ENCODE results near the gene KIF3B.

KIF3B gene

DNA sequence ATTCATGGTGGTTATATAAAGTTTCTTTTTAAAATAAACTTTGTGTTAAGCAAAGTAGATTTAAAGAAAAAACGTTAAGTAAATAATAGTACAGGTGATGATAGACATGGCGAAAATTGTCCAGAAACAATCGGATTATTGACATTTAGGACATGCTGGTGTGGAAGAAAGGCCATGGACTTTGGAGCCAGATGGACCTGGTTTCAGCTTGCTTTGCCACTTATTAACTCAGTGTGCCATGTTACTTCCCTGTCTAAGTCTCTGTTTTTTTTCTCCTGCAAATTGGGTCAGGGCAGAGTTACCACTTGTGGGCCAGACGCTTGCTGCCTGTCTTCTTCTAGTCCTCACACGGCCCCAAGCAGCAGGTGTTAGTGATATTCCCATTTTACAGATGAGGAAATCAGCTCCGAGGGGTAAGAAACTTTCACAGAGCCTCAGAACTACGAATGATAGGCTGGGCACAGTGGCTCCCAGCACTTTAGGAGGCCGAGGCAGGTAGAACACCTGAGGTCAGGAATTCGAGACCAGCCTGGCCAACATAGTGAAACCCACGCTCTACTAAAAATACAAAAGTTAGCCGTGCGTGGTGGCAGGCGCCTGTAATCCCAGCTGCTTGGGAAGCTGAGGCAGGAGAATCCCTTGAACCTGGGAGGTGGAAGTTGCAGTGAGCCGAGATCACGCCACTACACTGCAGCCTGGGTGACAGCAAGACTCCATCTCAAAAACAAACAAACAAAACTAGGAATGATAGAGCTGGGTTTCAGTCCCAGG is 12.4 kb downstream of the KIF3B start:
- no peak overlapping the region for H3K27ac ChIP-seq
- no peak for TF ChIP-seq CTCF (conservative IDR thresholded peaks at IDR 0.05)
- no peak for TF ChIP-seq ZFX (IDR thresholded peaks at IDR 0.05)

GRCh38 chr20:32291166-32291565 is 13.7 kb downstream of the KIF3B start:
- no peak overlapping the region for H3K27ac ChIP-seq
- TF ChIP-seq ZFX (IDR thresholded peaks at IDR 0.05) (no peak), CTCF (conservative IDR thresholded peaks at IDR 0.05) (no peak)

DNA sequence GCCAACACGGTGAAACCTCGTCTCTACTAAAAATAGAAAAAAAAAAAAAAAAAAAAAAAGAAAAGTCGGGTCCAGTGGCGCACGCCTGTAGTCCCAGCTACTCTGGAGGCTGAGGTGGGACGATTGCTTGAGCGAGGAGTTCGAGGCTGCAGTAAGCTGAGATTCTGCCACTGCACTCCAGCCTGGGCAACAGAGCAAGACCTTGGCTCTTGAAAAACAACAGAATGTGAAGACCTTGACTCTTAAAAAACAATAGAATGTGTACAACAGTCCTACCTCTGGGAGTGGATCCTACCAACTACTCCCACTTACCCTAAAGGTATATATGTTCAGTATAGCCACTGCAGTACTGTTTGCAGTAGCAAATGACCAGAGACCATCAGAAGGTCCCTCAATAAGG is 15.1 kb downstream of the KIF3B start:
- no peak overlapping the region for H3K27ac ChIP-seq
- TF ChIP-seq ZFX (IDR thresholded peaks at IDR 0.05): no peak
- TF ChIP-seq CTCF (conservative IDR thresholded peaks at IDR 0.05): no peak

DNA sequence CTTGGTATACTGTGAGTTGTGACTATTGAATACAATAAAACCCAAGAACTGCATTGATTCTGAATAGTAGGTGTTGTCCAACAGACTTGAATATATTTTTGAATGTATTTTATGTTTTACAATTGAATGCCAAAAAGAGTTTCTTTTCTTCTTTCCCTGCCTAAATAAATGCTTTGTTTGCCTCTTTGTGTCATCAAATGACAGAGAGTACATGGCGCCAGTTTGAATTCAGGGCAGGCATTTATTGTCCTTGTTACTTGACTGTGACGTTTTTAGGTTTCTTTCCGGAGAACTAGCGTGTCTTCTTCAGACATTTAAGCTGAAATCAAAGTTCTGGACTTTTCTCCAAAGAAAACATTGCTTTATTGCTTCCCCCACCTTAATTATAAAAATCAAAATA is 16.6 kb downstream of the KIF3B start:
- H3K27ac ChIP-seq: no peak overlapping the region
- TF ChIP-seq CTCF (conservative IDR thresholded peaks at IDR 0.05): no peak
- TF ChIP-seq ZFX (IDR thresholded peaks at IDR 0.05): no peak

- no peak overlapping the region for H3K27ac ChIP-seq
- TF ChIP-seq CTCF (conservative IDR thresholded peaks at IDR 0.05) (no peak), ZFX (IDR thresholded peaks at IDR 0.05) (no peak)
These were observed 19.0 kb downstream of the KIF3B start for GRCh38 chr20:32296412-32296811.

DNA sequence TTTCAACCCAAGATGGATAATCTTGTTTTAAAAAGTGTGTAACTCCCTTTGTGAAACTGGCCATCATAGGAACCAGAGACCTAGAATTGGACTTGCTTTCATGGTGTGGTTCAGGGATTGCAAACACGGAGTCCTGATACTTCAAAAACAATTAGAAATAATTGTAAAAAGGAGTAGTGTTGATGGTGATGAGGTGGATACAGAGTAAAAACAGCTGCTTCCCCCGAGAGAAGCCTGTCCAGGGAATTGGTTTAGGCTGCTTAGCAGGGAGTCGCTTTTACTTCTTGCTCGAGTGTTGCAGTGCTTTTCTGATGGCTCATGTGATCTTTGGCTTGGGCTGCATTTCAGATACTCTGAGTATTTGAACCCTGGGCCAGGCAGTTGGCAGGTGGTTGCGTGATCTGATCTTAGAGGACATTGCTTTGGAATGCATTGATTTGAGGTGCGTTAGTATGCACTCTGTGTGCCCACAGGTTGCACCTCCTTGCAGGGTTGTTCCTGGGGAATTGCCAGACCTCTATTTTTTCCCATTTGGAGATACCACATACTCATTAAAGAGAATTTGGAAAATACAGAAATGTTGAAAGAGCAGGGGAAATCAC is 19.5 kb downstream of the KIF3B start:
- TF ChIP-seq ZFX (IDR thresholded peaks at IDR 0.05) (no peak), CTCF (conservative IDR thresholded peaks at IDR 0.05) (no peak)
- no peak overlapping the region for H3K27ac ChIP-seq

DNA sequence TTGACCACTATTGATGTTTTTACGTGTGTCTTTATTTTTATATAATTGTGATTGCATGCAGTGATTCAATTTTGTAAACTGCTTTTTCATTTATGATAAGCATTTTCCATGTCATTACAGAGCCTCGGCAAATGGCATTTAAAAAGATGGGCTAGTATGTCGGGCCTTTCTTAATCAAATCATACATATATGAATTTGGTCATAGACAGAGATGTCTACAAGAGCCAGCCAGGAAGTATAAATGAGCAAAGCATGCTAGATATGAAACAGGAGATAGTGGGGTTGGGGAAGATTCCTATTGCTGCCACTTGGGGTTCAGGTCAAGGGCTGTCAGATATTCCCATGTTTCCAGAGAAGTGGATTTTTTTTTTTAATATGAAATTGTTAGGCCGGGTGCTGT is 20.0 kb downstream of the KIF3B start:
- peak overlapping the region; percentile 10; the same call in 1 of the 2 replicates for H3K27ac ChIP-seq
- TF ChIP-seq ZFX (IDR thresholded peaks at IDR 0.05): no peak
- TF ChIP-seq CTCF (conservative IDR thresholded peaks at IDR 0.05): no peak

Data from C4-2B (cell line).